ENCODE data around the gene KPNB1.

Gene KPNB1

DNA sequence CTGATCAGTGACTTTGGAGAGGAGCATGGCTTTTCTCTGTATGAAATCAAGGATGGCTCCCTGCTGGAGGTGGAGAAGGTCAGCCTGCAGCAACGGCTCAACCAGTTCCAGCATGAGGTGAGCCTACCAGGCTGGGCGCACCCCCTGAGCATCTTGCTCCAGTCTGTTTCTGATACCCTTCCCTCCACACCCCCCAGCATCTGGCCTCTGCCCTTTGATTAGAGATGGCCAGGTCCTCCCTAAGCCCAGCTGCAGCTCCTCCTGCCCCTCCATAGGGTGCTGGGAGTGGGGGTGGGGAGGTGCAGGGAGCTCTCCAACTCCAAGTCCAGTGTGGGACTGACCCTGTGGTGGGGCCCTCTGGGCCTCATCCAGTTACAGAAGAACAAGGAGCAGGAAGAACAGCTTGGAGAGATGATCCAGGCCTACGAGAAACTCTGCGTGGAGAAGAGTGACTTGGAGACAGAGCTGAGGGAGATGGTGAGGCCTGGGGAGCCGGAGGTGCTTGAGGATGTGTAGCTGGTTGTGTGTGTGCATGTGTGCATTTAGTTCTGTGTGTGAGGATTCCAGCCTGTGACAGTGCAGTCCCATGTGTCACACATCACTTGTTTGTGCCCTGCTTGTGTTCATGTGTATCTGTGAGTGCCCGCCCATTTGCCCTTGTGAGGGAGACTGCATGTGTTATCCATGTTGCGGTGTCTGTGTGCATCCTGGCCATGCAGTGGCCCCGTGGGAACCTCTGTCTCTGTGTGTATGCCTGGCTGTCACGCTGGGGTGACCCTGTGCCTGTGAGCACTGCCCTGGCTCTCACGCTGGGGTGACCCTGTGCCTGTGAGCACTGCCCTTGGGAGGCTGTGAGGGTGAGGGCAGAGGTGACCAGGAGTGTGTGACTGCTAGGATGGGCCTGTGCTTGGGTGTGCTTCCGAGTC lies 47.3 kb downstream of the KPNB1 start:
- DNase-seq (ENCODE audit: low spot score), result no peak

DNA sequence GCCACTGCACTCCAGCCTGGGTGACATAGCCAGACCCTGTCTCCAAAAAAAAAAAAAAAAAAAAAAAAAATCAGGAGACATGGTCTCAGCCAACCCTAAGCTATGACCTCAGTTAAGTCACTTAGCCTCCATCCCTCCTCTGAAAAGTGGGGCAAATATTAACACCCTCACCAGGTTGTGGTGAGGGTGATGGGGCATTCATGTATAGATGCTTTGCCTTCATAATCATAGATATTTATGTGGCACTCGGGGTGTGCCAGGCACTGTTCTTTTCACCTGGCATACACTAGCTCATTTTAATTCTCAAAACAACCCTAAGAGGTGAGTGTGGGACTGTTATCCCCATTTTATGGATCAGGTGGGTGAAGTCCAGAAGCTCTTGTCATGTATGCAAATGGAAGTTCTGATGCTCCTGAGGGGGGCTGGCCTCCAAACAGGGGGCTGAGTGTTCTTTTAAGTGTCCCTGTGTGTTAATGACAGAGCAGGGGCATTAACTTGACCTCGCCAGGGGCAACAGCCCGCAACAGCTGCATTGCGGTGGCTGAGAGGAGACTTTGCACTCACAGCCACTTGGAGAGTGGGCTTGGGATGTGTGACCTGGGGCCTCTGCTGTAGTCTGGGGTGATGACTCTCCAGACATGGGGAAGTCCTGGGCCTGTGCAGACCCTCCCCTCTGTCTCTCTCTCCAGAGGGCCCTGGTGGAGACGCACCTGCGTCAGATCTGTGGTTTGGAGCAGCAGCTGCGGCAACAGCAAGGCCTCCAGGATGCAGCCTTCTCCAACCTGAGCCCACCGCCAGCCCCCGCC lies 48.4 kb downstream of the KPNB1 start:
- no peak for DNase-seq (ENCODE audit: low spot score)

DNA sequence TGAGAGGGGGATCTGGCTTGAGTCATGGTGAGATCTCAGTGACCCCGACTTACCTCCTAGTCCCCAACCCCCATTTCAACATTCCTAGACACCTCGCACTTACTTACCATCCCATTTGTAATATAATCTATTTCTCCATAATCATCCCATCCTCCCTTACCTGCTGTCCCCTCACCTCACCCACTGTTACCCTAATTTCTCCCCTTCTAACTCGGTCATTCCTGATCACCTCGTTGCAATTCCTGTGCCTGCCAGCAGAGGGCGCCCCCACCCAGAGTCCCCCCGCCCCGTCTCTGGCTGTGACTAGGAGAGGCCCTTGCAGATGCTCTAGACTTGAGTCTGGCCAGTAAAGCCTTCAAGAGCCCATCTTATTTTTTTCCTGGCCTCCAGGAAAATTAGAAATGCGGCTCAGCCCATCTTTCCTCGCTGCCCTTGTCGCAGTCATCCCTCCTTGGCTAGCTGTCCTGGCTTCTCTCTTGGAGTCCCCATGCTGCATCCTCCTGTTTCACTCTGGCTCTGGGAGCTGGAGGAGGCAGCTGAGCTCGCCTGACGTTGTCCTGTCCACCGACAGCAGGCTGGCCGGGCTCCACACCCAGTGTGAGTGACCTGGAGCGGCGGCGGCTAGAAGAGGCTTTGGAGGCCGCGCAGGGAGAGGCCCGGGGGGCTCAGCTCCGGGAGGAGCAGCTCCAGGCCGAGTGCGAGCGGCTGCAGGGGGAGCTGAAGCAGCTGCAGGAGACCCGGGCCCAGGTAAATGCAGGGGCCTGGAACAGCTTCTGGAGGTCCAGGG lies 49.2 kb downstream of the KPNB1 start:
- peak; percentile 91 for DNase-seq (ENCODE audit: low spot score)

DNA sequence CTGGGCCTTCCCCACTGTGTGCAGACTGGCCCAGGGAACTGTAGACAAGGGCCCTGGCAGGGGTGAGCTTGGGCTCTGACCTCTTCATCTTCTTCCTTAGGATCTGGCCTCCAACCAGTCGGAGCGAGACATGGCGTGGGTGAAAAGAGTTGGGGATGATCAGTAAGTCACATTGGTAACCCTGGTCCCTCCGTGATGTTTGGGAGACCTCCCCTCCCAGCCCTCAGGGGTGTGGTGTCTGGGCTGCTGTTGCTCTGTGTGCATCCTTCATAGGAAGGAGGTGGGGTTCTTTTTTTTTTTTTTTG lies 49.8 kb downstream of the KPNB1 start:
- no peak for DNase-seq (ENCODE audit: low spot score)

DNA sequence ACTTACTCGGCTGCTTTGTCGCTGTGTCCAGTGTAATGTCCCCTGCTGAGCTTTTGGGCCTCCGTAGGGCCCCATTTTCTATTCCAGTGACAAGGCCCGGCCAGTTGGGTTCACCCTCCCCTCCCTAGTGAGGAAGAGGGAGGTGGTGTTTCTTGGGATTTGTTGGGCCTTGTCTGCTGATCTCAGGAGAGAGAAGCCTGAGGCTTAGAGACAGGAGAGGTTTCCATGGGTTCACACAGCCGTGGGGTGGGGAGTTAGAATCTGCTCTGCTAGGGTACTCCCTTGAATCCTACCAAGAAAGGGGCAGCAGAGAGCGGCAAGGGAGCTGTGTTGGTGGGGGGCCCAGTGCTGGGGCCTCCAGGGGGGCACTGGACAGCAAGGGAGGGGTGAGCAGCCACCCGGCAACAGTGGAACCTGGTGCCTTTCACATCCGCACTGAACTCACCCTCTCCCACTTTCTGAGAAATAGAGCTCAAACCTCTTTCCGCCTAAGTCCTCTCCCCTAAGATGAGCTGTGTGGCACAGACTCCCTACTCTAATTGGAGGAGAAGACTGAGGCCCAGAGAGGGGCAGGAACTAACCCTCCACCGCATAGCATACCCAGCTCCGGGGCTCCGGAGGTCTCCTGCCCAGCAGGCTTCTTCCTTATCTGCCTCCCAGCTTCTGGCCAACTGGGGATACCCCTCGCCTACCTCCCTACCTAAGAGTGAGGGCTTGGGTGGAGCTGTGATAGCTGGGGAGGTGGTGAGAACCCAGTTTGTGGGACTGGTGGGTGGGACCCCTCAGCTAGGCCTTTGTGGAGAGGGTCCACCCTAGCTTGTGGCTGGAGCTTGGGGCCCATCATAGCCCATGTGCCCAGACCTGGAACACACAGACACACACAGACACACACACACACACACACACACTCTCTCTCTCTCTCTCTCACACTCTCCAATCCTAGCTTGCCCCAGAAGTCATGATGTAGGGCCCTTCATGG lies 51.0 kb downstream of the KPNB1 start:
- no peak for DNase-seq (ENCODE audit: low spot score)

DNA sequence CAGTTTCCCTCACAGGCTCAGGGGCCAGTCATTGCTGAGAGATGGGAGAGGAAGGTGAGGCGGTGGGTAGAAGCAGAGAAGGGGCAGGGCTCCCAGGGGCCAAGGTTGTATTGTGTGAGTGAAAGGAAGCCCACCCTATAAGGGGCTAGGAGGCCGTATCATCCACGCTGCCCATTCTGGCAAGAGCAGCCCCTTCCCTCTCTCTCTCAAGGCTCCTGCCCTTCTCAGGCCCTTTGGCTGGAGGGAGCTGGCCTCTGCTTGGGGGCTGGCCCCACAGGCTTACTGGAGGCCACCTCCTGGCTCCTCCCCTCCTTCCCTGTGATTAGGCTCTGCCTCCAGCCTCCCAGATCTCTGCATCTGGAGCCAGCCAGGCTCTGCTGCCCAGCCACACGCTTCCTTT lies 51.9 kb downstream of the KPNB1 start:
- DNase-seq (ENCODE audit: low spot score), result no peak

DNA sequence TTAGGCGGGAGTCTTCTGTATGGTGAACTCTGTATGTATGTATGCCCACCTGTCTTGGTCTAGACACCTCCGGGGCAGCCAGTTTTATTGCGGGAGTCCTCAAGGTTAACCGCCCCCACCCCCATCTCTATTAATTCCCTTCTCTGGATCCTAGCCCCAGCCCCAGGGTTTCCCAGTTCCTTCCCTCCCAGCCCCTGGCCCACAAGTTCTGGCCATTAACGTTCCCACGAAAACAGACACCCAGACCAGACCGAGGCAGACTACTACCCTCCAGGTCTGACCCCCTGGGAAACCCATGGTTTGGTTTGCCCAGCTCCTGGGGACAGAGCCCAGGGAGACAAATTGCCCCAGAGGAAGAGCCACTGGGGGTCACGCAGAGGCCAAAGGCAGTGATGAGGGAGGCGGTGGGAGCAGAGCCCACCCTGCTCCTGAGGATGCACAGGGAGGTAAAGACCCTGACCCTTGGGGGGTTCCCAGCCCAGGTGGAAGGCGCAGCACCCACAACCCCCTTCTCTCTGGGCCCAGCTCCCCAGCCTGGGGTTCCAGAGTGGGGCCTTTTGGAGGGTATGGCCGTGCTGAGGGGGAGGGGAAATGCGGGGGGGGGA lies 52.8 kb downstream of the KPNB1 start:
- DNase-seq (ENCODE audit: low spot score), result no peak

DNA sequence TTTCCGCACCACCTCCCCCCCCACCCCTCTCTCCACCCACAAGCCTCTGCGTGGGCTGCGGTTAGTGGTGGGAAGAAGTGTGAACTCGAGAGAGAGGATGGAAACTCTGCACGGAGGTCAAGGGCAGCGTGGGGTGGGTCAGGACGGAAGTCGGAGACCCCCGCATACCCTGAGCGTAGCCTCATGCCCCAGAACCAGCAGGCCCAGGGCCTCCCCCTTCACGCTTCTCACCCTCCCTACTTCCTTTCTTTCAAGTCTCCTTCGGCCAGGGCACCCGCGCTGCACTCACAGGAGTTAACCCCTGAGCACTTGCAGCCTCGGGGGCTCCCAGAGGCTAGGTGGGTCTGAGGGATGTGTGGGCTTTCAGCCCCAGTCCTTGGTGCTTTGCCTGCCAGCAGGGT lies 53.5 kb downstream of the KPNB1 start:
- DNase-seq (ENCODE audit: low spot score), result no peak

DNA sequence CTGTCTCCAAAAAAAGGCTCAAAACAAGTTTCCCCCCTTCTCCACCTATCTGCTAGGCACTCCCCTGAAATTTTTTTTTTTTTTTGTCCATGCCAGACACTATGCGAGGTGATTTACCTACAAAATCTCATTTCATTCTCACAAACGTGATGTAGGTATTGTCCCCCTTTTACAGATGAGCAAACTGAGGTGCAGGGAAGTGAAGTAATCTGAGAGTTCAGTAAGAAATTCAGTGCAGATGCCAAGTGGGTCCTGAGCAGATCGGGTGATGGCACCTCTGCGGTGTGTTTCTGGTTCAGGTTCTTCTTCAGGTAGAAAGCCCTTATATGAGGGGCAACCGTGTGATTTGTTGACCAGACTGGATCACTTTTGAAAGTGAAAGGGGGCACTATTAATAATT lies 54.0 kb downstream of the KPNB1 start:
- DNase-seq (ENCODE audit: low spot score), result no peak

DNA sequence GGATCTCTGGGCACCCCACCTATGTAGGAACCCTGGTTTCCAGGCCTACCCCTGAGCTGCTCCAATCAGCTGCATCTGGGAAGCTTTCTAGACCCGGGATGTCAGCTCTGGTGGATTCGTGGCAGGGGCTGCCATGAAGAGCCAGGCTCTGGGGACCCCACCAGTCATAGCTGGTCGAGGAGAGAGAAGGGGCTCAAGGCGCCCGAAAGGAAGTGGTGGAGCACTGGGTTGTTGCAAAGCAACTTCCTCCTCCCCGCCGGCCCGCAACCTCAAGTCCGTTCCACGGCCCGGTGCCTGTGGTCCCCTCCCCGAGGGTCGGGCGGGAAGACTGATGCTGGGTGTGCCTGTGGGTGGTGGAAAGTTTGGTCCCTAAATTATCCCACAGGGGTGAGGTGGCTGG lies 54.4 kb downstream of the KPNB1 start:
- DNase-seq (ENCODE audit: low spot score), result no peak

DNA sequence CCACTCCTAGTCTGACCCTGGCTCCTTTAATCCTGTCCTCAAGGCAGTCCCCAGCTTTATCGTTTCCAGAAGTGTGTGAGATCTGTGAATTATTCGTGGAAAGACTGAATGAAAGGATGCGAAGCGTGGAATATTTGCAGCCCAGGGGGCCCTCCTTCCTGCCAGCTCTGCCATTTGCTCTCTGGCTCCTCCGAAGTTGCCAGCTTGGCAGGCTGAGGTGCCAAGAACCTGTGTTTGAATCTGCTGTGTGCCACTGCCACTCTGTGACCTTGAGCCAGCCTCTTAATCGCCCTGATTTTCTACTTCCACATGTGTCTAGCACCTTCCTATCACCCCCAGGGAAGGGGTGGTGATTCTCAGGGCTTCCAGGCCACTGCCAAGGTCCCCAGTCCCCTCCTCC lies 55.0 kb downstream of the KPNB1 start:
- no peak for DNase-seq (ENCODE audit: low spot score)

DNA sequence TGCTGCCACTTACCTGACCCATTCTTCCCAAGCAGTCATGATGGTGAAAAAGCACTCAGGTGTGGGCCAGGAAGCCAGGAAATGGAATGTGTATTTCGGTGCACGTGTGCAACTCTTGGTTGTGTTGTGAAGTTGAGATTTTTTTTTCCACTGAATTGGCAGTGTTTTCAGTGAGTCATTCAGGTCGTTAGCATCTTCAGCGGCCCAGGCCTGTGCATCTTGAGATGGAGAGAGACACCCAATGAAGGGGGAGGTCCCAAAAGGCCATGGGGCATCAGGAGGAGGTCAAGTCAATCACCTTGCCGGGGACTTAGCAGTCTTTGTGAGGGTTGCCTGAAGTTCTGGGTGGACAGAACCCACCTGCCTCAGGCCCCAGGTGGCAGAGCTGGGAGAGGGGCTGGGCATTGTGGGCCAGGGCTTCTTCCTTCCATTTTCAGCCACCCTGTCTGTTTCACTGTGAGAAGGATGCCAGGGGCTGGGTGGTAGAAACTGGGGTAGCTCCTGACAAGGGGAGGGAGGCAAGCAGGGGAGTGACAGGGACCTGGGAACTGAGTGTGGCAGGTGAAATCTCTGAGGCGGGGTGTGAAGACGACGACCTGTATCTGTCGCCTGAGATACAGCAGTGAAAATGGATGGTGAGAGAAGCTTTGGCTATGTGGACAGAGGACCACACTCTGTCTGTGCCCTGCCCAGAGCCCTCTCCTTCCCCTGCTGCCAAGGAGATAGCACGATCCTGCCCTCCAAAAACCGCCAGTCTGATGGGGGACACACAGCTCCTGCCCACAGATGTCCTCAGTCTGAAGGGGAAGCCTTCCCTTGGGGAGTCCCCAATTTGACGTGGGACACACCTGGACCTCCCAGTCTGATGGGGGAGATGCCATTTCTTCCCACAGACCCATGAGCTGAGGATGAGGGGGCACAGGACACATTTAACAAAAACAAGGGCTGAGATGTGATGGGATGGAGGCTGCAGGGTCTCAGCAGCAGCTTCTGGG lies 56.1 kb downstream of the KPNB1 start:
- no peak for DNase-seq (ENCODE audit: low spot score)

DNA sequence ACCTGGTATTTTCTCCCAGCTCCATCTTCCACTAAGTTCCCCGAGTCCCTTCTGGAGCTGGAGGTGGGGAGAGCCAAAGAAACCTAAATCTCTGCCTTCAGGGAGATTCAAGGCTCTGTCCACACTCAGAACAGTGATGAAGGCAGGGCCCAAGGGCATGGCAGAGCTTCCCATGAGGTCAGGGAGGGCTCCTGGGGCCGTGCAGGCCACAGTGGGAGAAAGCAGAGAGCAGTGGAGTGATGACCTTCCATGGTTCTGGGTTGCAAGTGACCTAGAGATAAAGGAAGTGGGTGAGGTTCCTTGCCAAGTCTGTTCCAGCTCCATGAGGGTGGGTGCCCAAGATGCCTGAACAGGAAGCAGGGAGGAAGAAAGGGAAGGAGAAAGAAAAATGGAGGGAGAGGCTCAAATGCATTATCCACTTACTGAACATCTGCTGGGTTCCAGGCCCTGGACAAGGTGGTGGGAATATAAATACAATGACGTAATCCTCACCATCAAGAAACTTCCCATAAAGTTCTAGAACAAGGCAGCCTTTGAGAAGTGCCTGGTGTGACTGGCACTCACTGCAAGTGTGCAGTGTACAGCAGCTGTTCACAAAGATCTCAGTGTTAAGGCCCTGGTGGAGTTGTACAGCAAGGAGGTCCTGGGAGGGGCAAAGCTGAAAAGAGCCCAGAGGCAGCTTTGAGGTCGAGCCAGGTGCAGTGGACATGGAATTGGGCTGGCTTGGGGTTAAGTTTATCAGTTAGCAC lies 57.5 kb downstream of the KPNB1 start:
- DNase-seq (ENCODE audit: low spot score), result no peak

DNA sequence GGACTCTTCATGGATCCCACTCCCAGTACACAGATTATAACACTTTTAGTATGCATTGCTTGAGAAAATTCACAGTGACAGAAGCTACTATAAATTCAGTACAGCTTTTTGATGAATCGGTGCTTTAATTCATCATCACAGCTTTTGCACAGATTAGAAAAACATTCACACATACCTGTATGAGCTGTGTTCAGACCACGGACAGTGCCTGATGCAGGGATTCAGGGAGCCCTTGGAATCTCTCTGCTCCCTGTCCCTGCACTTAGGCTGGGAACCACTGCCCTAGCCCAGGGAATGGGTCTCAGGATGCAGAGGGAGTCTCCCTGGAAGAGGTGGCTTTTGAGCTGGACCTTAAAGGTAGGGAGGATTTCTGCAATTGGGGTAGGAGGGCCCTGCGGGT lies 58.2 kb downstream of the KPNB1 start:
- no peak for DNase-seq (ENCODE audit: low spot score)

DNA sequence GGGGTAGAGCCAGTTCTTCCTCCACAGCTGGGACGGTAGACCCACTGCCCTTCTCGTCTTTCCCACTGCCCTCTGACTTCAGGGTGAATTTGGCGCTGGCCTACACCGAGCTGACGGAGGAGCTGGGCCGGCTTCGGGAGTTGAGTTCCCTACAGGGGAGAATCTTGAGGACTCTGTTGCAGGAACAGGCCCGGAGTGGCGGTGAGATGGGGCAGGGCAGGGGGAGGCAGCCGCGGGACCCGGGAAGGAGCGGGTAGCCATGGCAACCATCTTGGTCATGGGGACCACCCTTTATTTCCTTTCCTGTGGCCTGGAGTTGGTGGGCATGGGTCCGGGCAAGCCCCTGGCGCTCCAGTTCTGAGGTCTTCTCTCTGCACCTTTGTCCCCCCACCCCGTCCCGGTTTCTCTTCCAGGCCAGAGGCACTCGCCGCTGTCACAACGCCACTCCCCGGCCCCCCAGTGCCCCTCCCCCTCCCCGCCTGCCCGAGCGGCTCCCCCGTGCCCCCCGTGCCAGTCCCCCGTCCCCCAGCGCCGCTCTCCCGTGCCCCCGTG lies 58.7 kb downstream of the KPNB1 start:
- DNase-seq (ENCODE audit: low spot score), result no peak

DNA sequence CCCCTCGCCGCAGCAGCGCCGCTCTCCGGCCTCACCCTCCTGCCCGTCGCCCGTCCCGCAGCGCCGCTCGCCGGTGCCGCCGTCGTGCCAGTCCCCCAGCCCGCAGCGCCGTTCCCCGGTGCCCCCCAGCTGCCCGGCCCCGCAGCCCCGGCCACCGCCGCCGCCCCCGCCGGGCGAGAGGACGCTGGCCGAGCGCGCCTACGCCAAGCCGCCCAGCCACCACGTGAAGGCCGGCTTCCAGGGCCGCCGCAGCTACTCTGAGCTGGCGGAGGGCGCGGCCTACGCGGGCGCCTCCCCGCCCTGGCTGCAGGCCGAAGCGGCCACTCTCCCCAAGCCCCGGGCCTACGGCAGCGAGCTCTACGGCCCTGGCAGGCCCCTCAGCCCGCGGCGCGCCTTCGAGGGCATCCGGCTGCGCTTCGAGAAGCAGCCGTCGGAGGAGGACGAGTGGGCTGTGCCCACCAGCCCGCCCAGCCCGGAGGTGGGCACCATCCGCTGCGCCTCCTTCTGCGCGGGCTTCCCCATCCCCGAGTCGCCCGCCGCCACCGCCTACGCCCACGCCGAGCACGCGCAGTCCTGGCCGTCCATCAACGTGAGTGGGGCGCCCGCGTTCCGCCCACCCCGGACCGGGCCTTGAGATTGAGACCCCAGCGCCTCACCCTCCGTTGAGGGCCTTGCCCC lies 59.3 kb downstream of the KPNB1 start:
- no peak for DNase-seq (ENCODE audit: low spot score)

DNA sequence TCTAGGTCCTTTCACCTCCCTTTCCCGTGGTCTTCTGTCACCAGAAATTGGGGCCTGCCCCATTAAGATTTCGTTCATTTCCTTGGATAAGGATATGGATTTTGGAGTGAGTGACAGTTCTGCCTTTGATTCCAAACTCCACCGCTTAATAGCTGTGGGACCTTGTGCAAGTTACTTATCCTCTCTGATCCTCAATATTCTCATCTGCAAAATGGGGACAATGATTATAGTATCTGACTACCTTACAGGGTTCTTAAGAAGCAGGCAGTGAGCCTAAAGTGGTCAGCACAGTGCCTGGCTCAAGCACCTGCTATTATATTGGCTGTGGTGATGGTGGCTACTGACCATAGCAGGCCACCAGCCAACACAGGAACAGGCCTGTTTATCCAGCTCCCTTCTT lies 59.9 kb downstream of the KPNB1 start:
- DNase-seq (ENCODE audit: low spot score), result no peak
